ENCODE measurements around the gene PRKD1.

PRKD1 gene

GRCh38 chr14:29927376-29928116, at the start of gene PRKD1:
Gene PRKD1 (minus strand): TSS chr14:29927847.
- H3K4me1 ChIP-seq (ENCODE audit: control insufficient read depth, low read length), result no peaks in the 10 kb centered on the region
- TF ChIP-seq EZH2phosphoT487 (IDR thresholded peaks at IDR 0.05; ENCODE audit: borderline replicate concordance, low read length), result no peak
- no peak for TF ChIP-seq CTCF (IDR thresholded peaks at IDR 0.05; ENCODE audit: low read depth, low read length, poor library complexity, severe bottlenecking)
- no peaks in the 10 kb centered on the region for H3F3A ChIP-seq (ENCODE audit: control insufficient read depth, insufficient read depth)
- H3K79me2 ChIP-seq (ENCODE audit: control insufficient read depth, low read length), result no peaks in the 10 kb centered on the region
- H3K4me3 ChIP-seq (ENCODE audit: low read length), result no peak within 1 kb of the TSS
- H3K4me2 ChIP-seq (ENCODE audit: low read length), result no peak within 1 kb of the TSS
- no peaks in the 10 kb centered on the region for H4K20me1 ChIP-seq (ENCODE audit: control insufficient read depth, insufficient read depth, low read depth, low read length)
- H3K27ac ChIP-seq (ENCODE audit: low read depth, low read length), result no peak within 1 kb of the TSS
- peaks cover 8% of the 10 kb centered on the region; the same call in 1 of the 2 replicates for H3K9me3 ChIP-seq (ENCODE audit: control insufficient read depth, insufficient read depth, low read length)
- H3K36me3 ChIP-seq (ENCODE audit: control insufficient read depth, low read length), result no peaks in the 10 kb centered on the region
- H3K9me2 ChIP-seq (replicated peaks; ENCODE audit: control insufficient read depth, low read length), result no peaks in the 10 kb centered on the region
- no peaks in the 10 kb centered on the region for H3K27me3 ChIP-seq (ENCODE audit: control insufficient read depth, low read length)

GRCh38 chr14:29971101-29971500, 43.5 kb upstream of the PRKD1 start:
- Histone ChIP-seq H3K4me3 (ENCODE audit: low read length) (no peak overlapping the region), H3K36me3 (ENCODE audit: control insufficient read depth, low read length) (no peaks in the 10 kb centered on the region), H3K9me2 (replicated peaks; ENCODE audit: control insufficient read depth, low read length) (no peaks in the 10 kb centered on the region), H3K4me1 (ENCODE audit: control insufficient read depth, low read length) (no peaks in the 10 kb centered on the region), H3K9me3 (ENCODE audit: control insufficient read depth, insufficient read depth, low read length) (peaks cover 10% of the 10 kb centered on the region; the same call in 1 of the 2 replicates), H3K27me3 (ENCODE audit: control insufficient read depth, low read length) (no peaks in the 10 kb centered on the region), H3K4me2 (ENCODE audit: low read length) (no peak overlapping the region), H3F3A (ENCODE audit: control insufficient read depth, insufficient read depth) (no peaks in the 10 kb centered on the region), H4K20me1 (ENCODE audit: control insufficient read depth, insufficient read depth, low read depth, low read length) (no peaks in the 10 kb centered on the region), H3K27ac (ENCODE audit: low read depth, low read length) (no peak overlapping the region), H3K79me2 (ENCODE audit: control insufficient read depth, low read length) (no peaks in the 10 kb centered on the region)
- TF ChIP-seq CTCF (IDR thresholded peaks at IDR 0.05; ENCODE audit: low read depth, low read length, poor library complexity, severe bottlenecking) (no peak), EZH2phosphoT487 (IDR thresholded peaks at IDR 0.05; ENCODE audit: borderline replicate concordance, low read length) (no peak)

GRCh38 chr14:29955087-29955486, 27.4 kb upstream of the PRKD1 start:
- Histone ChIP-seq H4K20me1 (ENCODE audit: control insufficient read depth, insufficient read depth, low read depth, low read length) (no peaks in the 10 kb centered on the region), H3K9me3 (ENCODE audit: control insufficient read depth, insufficient read depth, low read length) (no peaks in the 10 kb centered on the region), H3K36me3 (ENCODE audit: control insufficient read depth, low read length) (no peaks in the 10 kb centered on the region), H3K4me2 (ENCODE audit: low read length) (no peak overlapping the region), H3K79me2 (ENCODE audit: control insufficient read depth, low read length) (no peaks in the 10 kb centered on the region), H3K9me2 (replicated peaks; ENCODE audit: control insufficient read depth, low read length) (no peaks in the 10 kb centered on the region), H3K27ac (ENCODE audit: low read depth, low read length) (no peak overlapping the region), H3K27me3 (ENCODE audit: control insufficient read depth, low read length) (no peaks in the 10 kb centered on the region), H3K4me1 (ENCODE audit: control insufficient read depth, low read length) (no peaks in the 10 kb centered on the region), H3F3A (ENCODE audit: control insufficient read depth, insufficient read depth) (no peaks in the 10 kb centered on the region), H3K4me3 (ENCODE audit: low read length) (no peak overlapping the region)
- TF ChIP-seq EZH2phosphoT487 (IDR thresholded peaks at IDR 0.05; ENCODE audit: borderline replicate concordance, low read length) (no peak), CTCF (IDR thresholded peaks at IDR 0.05; ENCODE audit: low read depth, low read length, poor library complexity, severe bottlenecking) (no peak)
